ENCODE measurements around the gene FKBP8. TPM values are rescaled to one million over a fixed set of nuclear protein-coding genes. Genes with fewer than 3 reads are reported as not detected.
"Not testable (repeated sequence)": the region's sequence is repeated elsewhere in the genome, so short reads cannot be mapped to it uniquely, and the experiment has no call there.

FKBP8 gene
- 142 and 218 TPM in 2 replicates for total RNA-seq

DNA sequence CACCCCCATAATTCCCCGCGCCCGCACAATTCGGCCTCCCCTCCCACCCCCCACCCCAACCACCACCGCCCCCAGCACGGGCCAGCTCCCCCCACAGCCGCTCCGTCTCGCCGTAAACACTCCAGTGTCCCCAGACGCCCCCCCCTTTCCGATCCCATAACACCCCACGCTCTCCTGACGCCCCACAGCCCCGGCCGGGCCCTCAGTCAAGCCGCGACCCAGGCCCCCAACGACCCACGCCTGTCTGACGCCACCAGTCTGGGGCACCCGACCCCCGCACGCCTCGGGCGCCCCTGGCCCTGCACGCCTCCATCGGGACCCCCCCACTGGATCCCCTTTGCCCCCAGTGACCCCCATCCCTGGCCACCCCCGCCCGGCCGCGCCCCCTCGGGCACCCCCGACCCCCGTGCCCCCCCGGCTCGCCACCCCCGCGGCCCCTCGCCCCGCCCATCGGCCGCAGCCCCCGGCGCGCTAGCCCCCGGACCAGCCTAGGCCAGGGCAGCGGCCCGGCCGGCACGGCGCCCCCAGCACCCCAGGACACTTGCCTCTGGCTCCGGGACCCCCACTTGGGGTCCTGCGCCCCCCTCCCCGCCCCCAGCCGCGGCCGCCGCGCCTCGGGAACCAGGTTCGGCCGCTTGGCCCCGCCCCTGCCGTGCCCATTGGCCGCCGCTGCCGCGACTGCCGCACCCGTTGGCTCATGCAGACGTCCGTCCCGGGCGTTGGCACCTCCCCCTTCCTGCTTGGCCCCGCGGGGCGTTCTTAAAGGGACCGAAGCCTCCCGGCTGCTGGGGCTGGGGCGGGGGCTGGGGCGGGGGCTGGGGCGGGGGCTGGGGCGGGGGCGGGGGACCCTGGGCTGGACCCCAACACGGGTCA is at the start of gene FKBP8:
Gene FKBP8, minus strand, starts transcription at position 633 of the 873 bp plus-strand sequence. CDS start 1,603 bp downstream, outside the sequence.
- Histone ChIP-seq H3K27me3 (ENCODE audit: control insufficient read depth, insufficient read depth, low read length) (no peaks in the 10 kb centered on the region), H3K36me3 (ENCODE audit: control insufficient read depth, insufficient read depth, low read length) (peaks cover 13% of the 10 kb centered on the region), H3K4me3 (ENCODE audit: low read depth, low read length) (peak within 1 kb of the TSS; percentile 77)
- DNase-seq (ENCODE audit: low read depth) (peak; percentile 64), FAIRE-seq (no peak)
- TF ChIP-seq, protein P1, sequence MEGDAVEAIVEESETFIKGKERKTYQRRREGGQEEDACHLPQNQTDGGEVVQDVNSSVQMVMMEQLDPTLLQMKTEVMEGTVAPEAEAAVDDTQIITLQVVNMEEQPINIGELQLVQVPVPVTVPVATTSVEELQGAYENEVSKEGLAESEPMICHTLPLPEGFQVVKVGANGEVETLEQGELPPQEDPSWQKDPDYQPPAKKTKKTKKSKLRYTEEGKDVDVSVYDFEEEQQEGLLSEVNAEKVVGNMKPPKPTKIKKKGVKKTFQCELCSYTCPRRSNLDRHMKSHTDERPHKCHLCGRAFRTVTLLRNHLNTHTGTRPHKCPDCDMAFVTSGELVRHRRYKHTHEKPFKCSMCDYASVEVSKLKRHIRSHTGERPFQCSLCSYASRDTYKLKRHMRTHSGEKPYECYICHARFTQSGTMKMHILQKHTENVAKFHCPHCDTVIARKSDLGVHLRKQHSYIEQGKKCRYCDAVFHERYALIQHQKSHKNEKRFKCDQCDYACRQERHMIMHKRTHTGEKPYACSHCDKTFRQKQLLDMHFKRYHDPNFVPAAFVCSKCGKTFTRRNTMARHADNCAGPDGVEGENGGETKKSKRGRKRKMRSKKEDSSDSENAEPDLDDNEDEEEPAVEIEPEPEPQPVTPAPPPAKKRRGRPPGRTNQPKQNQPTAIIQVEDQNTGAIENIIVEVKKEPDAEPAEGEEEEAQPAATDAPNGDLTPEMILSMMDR (IDR thresholded peaks at IDR 0.05; ENCODE audit: insufficient read depth, low read length, severe bottlenecking) = no peak

DNA sequence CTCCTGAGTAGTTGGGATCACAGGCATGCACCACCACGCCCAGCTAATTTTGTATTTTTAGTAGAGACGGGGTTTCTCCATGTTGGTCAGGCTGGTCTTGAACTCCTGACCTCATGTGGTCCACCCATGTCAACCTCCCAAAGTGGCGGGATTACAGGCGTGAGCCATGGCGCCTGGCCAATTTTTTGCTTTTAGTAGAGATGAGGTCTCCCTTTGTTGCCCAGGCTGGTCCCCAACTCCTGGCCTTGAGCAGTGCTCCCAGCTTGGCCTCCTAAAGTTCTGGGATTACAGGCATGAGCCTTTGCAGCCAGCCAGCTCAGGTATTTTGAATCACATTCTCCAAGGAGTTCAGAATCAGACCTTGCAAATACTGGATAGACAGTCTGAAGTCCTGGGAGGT is 49.4 kb upstream of the FKBP8 start:
- H3K4me3 ChIP-seq (ENCODE audit: low read depth, low read length); H3K27me3 ChIP-seq (ENCODE audit: control insufficient read depth, insufficient read depth, low read length); DNase-seq (ENCODE audit: low read depth); FAIRE-seq; H3K36me3 ChIP-seq (ENCODE audit: control insufficient read depth, insufficient read depth, low read length): not testable (repeated sequence)

DNA sequence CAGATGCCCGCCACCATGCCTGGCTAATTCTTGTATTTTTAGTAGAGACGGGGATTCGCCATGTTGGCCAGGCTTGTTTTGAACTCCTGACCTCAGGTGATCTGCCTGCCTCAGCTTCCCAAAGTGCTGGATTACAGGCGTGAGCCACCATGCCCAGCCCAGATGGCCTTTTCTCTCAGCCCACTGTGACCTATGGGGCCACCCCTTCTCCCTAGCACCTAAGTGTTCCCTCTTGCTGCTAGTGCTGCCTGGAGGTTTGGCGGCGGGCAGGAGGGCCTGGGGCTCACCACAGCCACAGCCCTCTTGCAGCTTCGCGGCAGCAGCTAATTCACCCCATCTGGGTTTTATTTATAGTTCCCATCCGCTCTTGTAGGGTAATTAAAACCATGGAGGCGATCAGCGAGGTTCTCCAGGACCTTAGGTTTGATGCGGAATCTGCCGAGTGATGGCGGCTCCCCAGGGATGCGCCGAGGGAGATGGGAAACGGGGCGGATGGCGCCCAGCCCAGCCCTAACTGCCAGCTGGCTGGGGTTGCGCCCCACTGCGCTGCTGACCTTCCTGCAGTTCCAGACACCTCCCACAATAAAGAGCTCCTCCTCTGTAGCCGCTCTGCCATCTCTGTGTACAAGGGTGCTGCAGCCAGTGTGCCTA is 48.5 kb upstream of the FKBP8 start:
- Histone ChIP-seq H3K27me3 (ENCODE audit: control insufficient read depth, insufficient read depth, low read length) (no peaks in the 10 kb centered on the region), H3K4me3 (ENCODE audit: low read depth, low read length) (no peak overlapping the region), H3K36me3 (ENCODE audit: control insufficient read depth, insufficient read depth, low read length) (no peaks in the 10 kb centered on the region)
- no peak for DNase-seq (ENCODE audit: low read depth)
- TF ChIP-seq, protein P1 (IDR thresholded peaks at IDR 0.05; ENCODE audit: insufficient read depth, low read length, severe bottlenecking) = no peak
- FAIRE-seq = no peak

DNA sequence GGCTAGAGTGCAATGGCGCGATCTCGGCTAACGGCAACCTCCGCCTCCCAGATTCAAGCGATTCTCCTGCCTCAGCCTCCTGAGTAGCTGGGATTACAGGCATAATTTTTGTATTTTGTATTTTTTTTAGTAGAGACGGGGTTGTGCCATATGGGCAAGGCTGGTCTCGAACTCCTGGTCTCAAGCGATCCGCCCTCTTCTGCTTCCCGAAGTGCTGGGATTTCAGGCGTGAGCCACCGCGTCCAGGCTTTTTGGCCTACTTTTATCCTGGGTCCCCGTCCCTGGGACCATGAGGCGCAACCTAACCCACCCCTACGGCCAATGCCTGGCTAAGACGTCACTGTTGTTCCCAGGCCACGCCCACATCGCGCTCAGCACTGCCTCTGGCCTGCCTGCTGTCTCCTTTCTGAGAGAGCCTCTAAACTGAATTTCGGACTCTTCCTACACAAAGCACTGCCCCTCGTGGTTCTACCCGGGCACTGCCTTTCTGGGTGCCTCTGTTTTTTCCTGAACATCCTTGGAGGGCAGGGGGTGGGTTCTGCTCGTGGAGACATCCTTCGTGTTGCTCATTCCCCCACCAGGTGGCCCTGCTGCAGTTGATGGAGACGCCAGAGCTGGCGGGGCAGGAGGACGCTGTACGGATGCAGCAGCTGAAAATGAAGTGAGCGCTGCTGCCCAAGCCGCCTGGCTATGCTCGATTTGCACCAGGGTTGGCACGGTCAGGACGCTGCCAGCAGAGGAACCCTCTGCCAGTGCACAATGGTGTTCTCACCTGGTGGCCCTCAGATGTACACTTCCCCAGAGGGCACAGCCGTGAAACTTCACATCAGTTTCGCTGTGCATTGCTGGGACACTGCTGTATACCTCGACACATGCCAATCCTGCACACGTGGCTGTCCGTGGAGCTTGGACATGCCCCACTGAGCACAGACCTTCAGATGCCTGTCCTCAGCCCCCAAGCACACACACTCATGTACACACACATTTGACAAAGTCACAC is 47.2 kb upstream of the FKBP8 start:
- TF ChIP-seq, protein P1 (IDR thresholded peaks at IDR 0.05; ENCODE audit: insufficient read depth, low read length, severe bottlenecking) = peak; percentile 53
- no peaks in the 10 kb centered on the region for H3K27me3 ChIP-seq (ENCODE audit: control insufficient read depth, insufficient read depth, low read length)
- DNase-seq (ENCODE audit: low read depth) = peak; percentile 71
- FAIRE-seq = no peak
- peak overlapping the region; percentile 87 for H3K4me3 ChIP-seq (ENCODE audit: low read depth, low read length)
- no peaks in the 10 kb centered on the region for H3K36me3 ChIP-seq (ENCODE audit: control insufficient read depth, insufficient read depth, low read length)

DNA sequence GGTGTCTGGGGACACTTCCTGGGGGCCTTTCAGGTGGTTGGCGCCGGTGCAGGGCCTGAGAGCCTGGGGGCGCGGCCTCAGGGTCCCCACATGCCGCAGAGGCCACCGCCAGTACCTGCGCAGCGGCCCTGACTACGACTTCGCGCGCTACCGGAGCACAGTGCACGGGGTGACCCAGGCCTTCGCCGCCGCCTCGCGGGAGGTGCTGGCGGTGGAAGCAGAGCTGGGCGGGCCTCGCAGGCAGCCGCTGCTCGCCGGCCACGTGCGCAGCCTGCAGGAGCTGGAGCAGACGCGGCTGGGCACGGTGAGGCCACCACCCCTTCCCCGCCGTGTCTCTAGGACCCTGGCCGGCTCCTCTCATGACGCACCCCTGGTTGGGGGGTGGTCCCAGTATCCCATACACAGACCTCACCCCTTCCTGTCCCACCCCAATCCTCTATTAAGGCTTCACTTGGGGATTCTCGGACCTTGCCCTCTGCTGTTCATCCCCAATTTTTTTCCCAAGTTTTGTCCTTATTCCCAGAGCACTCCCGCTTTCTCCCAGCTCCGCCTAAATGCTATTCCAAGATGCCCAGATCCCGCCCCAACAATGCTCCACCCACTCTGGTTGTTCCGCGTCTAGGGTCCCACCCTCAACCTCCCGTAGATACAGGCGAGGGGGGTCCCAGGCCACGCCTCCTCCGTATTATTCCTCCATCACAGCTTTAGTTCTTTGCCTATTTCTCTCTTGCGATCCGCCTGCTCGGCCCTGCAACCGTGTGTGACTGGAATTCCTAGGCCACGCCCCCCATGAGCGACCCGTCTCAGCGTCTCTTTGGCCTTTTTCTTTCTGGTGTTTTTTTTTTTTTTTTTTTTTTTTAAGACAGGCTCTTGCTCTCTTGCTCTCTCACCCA is 46.3 kb upstream of the FKBP8 start:
- DNase-seq (ENCODE audit: low read depth) (peak; percentile 41), FAIRE-seq (no peak)
- Histone ChIP-seq H3K36me3 (ENCODE audit: control insufficient read depth, insufficient read depth, low read length) (no peaks in the 10 kb centered on the region), H3K27me3 (ENCODE audit: control insufficient read depth, insufficient read depth, low read length) (no peaks in the 10 kb centered on the region), H3K4me3 (ENCODE audit: low read depth, low read length) (peak overlapping the region; percentile 87)
- TF ChIP-seq, protein P1 (IDR thresholded peaks at IDR 0.05; ENCODE audit: insufficient read depth, low read length, severe bottlenecking) = peak; percentile 46

All from bronchial epithelial cell (primary cell).